NCI-H1436 treated with DMSO at 0.1 percent for 48 hours (cell line): ENCODE data around the gene OSR1.

Experiments used
- DNase-seq: peaks from one replicate; lab custom pipeline; 2025; lab: John Stamatoyannopoulos, UW

OSR1 gene

DNA sequence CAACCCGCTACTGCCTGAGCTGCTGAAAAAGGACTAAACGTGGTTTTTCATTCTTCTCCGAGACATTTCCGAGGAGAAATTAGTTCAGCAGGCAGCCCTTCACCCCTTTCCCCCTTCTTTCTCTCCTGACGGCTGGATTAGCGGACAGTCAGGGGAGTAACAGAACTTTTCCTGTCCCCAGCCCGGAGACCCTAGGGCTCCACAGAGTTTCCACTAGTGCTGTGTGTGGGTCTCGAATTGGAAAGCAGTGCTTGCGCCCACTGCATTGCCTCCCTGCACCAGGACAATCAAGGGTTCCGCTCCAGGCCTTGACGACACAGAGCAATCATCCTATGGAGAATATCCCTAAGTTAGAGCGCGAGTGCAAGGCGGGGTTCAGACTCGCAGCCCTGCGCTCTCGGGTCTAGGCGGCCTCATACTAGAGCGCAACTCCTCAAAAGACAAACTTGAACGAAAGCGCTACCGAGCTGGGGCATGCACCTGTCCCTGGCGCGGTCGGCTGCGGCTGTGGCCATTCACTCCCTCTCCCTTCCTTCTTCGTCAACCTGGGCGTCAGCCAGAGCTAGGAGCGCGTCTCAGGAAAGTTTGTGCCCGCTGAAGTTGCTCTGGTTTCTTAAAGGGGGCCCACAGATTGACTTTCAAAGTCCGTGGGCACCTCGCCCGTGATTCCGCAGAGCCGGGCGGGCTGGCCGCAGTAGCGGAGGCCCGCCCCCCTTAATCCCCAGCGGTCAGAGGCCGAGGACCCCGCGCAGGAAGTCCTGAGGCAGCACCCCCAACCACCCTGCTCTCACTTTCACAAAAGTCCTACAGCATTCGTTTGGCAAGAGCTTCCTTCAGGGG, 801 bp downstream of the OSR1 start:
- no peak for DNase-seq

DNA sequence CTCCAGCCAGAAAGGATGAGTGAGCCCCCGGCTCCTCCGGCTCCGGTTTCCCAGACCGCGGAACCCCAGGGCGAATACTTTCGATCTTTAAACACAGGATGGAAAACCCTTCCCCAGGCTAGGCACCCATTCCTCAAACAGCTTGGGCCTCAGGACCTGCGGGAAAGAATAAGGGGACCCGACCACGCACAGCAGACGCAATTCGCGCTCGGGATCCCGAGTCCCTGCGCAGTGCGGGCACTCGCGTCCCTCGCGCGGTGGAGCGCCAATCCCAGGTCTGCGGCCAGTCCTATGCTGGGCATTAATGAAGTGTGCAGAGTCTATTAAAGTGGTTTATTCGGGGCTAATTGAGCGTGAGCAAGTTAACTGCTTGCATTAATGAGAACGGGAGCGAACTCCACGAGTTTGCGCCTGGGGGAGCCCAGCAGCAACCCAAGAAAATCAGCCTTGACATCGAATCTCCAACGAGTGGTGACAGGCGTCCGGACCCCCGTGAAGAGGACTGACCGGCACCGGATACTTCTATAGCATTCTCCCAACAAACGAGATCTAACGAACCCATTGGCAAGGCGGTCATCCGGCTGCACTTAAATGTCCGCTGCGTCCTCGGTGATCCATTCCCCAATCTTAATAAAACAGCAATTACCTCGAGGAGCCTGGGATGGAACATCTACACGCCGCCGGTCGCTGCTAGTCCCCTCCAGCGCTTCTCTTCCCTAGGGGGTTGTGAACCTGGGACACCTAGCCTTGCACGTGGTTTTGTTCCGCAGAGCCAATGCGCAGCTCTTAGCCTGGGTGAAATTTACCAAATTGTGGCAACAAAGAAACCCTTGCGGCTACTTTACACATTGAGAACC, 1.6 kb downstream of the OSR1 start:
- no peak for DNase-seq

DNA sequence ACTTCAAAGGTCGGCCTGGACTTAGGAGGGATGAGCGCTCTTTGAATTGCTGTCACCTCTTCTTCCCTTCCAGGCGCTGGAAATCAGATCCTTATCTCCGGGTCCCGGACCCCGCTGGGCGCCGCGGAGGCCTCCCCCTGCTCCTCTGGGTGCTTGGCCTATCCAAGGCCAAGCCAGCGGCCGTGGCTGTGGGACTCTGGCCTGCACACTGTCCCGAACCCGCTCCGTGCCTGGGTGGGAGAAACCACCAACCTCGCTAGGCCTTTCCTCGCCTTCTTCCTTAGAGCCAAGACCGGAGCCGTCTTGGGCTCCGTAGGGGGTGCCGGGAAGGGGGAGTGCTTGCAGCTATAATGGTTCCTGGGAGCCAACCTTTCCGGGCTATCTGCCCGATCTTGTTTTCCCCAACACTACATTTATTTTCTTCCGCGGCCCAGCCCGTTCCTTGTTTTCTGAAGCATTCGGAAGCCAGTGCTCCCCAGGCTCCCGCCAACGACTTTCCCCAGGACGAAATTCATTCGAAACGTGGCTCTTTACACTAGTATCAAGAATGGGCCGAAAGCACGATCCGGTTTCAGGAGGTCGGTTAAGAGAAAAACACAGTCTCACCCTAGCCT, 2.4 kb downstream of the OSR1 start:
- DNase-seq, result no peak

DNA sequence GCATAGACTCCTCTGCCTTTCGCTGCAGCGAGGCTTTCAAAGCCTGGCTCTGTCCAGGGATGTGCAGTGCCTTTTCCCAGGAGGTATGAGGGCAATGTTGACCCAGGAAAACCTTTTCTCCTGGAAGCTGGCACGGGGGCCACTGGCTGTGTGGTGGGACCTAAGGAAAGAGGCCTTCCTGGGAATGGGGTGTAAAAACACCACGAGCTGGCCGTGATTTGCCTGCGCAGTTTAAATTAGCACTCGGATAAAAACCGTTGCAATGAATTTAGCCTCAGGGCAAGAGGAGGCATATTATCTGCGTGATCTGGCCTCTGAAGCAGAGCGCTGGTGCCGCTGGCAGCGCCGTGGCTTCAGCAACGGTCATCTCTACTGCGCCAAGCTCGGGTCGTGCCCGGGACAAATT, 3.0 kb downstream of the OSR1 start:
- DNase-seq, result no peak

DNA sequence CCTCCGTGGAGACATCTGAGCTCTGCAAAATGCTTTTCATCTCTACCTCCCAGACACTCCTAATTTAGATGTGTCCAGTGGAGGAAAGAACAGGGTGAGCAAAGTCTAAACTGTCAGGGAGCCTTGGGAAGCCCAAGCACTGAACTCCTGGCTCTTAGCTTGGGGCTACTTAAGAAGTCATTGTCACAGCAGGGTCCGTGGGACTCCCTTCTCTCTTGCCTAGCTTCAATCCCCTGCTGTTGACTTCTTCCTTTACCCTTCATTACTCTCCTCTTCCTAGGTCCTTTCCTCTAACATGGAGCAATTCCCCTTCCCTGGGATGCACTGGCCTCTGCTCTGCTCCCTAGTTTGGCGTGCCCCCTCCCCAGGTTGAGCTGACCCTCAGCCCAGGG, 3.4 kb downstream of the OSR1 start:
- no peak for DNase-seq

DNA sequence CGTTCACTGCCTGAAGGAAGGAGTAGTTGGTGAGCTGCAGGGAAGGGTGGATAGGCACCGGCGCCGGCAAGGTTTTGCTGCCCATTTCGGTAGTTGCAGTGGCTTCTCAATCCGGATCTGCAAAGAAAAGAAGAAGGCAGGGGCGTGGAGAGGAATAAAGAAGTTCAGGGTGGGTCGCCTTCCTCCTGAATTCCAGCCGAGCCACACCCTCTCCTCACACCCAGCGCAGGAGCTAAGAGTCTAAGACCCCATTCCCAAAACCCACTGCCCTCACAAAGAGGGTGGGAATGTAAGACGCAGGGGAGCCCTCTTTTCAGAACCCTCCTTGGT, 4.7 kb downstream of the OSR1 start:
- DNase-seq, result no peak

DNA sequence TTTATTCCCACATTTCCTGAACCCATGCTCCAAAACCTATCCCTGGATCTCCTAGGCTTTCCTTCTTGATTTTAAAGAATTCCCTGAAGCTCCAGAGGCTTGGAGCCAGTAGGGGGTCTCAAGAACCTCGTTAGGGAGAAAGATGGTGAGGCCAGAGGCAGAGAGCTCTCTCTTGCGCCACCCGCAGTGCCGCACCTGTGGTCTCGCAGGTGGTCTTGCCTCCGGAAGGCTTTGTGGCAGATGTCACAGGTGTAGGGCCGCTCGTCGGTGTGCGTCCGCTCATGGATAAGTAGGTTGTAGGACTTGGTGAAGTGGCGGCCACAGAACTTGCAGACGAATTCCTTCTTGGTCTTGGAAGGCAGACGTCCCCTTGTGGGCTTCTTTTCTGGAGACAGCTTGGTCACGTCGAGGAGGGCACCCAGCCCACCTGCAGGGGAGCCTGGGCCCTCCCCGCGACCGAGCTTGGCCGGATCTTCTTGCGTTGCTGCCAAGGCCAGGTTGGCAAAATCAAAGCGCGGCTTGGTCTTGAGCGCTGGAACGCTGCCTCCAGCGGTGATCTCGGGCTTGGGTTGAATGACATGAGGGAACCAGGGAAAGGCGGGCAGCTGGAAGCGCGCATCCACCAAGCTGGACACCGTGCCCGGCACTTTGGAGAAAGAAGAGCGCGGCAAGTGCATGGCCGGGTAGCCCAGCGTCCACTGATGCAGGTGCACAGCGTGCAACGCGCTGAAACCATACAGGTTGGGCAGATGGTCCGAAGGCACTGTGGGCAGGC, 5.3 kb downstream of the OSR1 start:
- DNase-seq, result no peak

DNA sequence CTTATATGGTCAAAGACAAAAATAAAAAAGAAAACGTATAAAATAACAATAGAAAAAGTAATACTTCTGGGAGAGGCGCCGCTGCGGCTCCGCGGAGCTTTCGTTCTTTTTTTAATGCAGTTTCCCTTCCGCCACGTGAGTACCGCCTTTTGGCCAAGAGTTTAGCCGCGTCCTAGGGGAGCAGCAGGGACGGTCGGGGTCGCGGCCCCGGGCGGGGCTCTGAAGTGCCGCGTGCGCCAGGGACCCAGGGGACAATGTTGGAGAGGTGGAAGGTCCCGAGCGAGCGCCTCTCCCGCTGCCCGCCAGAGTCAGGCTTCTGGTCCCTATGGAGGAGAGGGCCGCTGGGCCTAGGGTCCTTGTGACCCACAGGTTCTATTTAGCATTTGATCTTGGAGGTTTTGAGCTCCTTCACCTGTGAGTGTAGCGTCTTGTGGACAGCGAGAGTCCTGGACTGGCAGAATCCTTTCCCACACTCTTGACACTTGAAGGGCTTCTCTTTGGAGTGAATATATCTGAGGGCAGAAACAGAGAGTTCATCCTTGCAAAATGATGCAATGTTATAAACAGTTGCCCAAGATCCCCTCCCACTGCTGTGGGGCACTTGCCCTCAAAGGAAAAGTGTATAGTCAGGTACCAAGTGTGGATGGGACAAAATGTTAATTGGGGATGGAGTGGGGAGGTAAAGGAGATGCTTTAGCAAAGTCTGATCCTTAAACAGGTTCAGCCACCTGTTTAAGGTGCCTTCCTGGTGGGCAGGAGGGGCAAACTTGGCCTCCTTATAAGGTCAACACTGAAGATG, 6.3 kb downstream of the OSR1 start:
- DNase-seq, result no peak

DNA sequence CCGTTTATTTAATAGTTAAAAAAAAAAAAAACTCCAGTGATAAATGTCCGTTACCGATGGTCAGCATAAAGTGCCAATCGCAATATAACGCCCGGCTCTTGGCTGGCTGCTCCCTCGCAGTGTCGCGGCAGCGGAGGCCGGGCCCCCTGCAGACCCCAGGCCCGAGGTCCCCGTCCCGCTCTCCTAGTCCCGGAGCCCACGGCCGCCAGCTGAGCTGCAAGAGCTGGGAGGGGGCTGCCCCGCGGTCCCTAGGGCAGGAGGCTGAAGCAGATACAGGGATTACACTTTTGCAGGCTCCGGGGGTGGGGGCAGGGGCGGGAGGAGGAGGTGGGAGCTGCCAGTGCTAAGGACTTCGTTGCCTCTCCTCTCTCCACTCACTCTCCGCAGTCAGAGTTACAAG, 6.9 kb downstream of the OSR1 start:
- DNase-seq, result no peak

DNA sequence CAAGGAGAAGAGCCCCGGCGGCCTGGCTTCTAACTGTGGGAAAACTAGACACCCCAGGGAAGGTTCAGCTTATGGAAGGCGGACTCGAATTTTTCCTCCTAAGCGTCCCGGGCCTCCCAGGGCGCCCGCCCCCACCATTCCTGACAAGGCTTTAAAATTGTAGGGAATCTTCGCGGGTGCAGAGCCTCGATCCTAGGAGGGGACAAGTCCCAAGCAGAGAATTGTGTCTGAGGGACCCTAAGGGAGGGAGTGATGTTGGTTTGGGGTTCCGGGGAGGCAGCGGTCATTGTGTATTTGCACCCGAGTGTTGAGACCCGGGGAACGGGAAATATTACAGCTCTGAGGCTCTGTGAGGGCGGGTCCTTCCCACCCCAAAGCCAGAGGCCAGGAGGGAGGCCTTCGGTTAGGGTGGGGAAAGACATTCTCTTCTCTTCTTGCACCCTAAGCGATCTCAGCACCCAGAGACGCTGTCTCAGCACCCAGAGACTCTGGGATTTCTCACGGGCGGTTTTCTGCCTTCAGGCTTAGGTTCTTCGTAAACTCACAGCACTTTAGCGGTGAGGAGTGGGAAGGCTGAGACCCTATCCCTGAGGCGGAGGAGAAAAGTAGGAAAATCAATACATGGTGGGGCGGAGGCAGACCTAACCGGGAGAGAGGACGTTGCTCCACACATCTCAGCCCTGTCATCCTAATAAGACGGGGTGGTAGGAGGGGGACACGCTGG, 7.6 kb downstream of the OSR1 start:
- DNase-seq, result no peak

DNA sequence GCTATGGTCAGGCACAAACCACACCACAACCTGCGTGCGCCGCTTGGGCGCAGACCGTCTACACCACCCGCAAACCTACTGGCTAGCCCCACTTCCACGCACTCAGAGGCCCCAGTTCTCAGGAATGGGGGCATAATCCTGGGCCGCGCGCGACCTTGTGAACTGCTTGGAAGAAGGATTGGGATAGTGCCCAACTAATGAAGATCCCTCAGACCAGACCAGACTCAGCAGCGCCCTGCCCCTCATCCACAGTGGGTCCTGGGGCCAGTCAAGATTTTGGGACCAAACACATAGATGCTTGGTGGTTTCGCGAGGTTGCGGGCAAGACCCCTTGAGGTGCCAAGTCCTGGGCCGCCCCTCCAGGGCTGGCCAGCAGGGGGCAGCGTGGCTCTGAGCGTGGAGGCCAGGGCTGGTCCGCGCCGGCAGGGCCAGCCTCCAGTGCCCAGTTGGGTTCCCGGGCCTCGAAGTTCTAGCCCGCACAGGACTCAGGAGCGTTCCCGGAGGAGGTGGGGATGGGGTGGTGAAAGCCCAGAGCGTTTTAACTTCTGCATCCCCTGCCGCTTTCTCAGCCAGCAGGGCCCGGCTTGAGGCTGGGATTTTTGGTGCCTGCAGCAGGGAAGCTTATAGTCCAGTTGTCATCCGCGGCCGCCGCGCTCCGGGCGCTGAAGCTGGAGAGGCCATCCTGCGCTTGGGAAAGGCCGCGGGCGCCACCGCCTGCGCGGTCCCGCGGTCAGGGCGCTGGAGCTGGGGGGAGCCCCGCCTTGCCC, 8.3 kb downstream of the OSR1 start:
- no peak for DNase-seq

DNA sequence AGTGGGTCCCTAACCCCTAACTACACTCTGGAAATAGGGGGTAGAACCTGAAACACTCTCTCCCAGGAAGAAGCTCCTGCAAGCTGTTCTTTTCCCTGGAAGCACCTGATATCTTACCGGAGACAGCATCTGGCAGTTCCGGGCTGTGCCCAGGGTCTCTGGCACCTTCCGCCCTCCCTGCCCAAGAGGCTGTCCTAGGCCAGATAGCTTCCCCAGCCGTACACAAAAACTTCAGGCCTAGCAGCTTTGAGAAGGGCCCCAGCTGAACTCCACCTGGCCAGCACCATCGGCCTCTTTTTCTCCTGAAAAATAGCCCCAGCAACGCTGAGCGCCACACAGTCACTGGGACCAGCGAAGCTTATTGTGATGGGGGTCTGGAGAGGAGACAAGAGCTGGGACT, 9.7 kb downstream of the OSR1 start:
- DNase-seq, result no peak

DNA sequence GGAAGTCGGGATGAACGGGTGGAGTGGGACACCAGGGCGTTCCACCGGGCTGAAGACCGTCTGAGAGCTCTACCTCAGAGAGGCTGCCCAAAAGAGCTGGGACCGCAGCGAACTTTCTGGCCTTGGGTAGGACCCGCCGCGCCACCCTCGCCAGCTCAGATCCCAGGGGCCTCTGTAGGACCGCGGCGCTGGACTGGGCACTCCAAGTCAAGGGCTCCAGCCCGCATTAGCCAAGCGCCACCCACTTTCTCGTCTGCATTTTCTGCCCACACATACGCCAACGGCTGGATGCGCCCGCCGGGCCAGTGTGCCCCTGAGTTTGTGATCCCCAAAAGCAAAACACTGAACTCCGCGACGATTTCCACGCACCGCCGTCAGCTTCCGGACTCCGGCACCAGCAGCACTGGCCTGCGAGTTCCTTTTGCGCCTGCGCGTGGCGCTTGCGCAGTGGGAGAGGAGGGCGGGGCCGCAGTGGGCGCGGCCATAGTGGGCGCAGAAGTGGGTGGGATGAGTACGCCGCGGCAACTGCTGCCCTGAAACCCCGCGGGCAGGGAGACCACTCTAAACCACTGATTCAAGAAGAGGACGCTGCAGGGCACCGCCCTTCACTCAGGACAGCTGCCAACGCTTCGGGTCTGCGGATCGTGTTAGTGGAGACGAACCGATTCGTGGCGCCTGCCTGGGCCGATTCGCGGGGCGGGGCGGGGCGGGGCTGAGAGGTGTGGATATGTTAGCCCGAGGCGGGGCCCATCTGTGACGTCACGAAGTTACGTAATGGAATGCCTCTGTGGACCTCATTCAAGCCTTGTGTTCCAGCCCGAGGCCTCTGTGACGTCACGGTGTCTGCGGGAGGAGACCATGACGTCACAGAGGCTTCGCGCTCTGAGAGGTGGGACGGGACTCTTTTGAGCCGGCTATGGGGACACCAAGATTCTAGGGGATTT, 10.5 kb downstream of the OSR1 start:
- DNase-seq, result peak; percentile 69

DNA sequence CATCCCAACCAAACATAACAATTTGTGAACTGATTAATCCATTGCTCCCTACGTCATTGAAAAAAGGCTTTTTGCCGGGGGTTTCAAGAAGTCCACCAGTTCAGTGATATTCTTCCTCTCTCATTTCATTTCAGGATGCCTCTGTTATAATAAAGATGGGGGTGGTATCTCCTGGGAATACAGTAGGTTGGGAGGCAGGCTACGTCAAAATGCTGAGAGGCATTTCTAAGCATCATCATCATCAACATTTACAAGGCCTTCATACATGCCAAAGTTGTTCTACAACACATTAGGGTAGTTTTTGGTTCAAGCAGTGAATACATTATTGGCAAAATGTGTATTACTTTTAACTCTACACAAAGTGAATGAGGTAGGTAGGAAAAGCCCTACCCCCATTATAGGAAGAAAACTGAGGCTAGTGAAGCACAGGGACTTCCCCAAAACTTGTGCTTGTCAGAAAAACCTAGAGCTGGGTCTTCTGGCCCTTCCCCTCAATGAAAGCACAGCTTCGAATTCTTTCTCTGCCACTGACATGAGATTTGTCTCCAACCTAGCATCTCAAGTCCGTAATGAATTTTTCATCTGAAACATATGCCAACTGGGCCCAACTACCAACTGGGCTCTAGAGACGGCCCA, 11.3 kb downstream of the OSR1 start:
- DNase-seq, result no peak

DNA sequence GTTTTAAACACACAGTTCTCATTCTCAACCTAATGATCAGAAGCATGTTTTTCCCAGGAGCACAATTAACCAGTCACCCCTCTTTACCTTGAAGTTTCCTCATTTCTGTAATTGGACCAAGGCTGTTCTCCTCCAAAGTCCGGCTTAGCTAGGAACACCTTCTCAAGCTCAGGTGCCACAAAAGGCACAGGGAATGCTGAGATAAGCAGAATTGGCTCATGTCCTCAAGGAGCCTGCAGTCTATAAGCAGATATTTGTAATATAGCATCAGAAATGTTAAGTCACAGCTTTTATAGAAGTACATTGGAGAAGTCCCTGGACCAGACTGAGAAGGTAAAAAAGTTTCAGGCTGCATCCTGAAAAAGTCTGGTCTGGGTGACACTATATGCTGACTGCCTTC, 20.7 kb downstream of the OSR1 start:
- no peak for DNase-seq

DNA sequence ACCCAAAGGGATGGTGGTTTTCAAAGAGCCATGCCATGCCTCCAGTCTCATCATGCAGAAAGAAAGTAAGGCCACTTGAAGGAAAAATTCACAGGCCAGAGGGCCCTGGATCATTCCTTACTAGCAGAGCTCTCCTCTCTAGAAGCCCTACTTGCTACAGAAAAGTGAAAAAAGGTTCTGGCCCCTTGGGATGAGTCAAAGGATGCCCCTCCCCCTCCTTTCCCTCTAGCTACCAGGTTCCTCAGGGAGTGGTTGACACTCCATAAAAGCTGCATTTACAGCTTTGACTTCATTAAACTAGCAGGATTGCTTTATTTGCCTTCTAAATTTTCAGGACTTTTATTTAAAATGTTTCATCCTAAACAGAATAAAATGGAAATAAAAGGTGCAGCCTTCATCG, 21.2 kb downstream of the OSR1 start:
- no peak for DNase-seq

DNA sequence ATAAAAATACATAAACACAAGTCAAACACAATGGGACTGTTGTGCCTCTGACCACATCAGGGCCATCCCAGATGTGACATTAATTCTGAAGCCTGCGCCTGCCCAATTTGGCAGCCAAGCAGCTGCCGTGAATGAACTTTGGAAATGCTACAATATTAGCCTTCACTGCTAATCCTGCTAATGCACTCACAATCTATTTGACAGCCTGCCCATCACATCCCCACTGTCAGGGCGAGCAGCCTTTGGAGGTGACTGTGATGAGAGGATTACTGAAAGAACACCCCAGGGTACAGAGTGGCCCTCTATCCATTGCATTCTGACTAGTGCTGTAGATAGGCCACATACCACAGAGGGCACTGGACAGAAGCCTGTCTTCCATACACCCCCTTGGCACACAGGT, 21.6 kb downstream of the OSR1 start:
- DNase-seq, result no peak

DNA sequence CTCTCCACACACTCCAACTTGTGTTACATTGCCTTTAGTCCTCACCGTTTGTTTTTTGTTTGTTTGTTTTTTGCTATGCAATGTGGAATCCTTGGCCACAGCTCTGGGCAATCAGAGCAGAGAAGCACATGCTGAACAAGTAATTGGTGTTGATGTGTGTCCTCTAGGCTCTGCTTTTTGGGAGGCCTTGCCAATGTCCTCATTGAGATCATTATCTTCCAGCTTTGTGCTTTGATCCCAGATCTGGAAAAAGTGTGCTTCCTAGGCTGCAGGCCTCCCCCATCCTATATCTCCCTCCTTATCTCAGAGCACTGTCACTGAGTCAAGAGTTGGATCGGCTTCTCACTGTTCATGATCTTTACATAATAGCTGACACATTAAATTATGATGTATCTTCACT, 25.9 kb downstream of the OSR1 start:
- no peak for DNase-seq
